MM.1S (cell line): Measurements from ENCODE around the gene FYN.

ENCODE experiments used
- DNase-seq: peaks from one replicate; pipeline ENCODE4 v3.0.0-alpha.2; 2015
- H2AFZ ChIP-seq: fragments of 300-600 bp; sonication (generic); 2 replicates; pipeline ENCODE4 v1.6.0; 2016; ENCODE audit warnings: antibody characterized with exemption, low read length
- H3F3A ChIP-seq: fragments of 300-600 bp; sonication (generic); 2 replicates; pipeline ENCODE4 v1.6.1; 2016; ENCODE audit warnings: mild to moderate bottlenecking, antibody characterized with exemption, low read length, moderate library complexity, mixed read lengths; ENCODE audit not compliant: insufficient read depth
- H3K27ac ChIP-seq: fragments of 300-600 bp; sonication (generic); 2 replicates; pipeline ENCODE4 v1.5.1; 2016; ENCODE audit warnings: mild to moderate bottlenecking, low read length
- H3K27me3 ChIP-seq: fragments of 300-600 bp; sonication (generic); replicated peaks from 2 replicates; pipeline ENCODE4 v1.6.0; 2016; ENCODE audit warnings: low read length; ENCODE audit not compliant: insufficient read depth
- H3K36me3 ChIP-seq: fragments of 300-600 bp; sonication (generic); replicated peaks from 2 replicates; pipeline ENCODE4 v1.6.1; 2016; ENCODE audit warnings: mild to moderate bottlenecking, low read length, mixed read lengths; ENCODE audit not compliant: insufficient read depth
- H3K4me1 ChIP-seq: fragments of 300-600 bp; sonication (generic); 2 replicates; pipeline ENCODE4 v1.6.1; 2016; ENCODE audit warnings: low read length, mixed read lengths
- H3K4me2 ChIP-seq: fragments of 300-600 bp; sonication (generic); 2 replicates; pipeline ENCODE4 v1.6.0; 2016; ENCODE audit warnings: low read depth, low read length
- H3K4me3 ChIP-seq: fragments of 300-600 bp; sonication (generic); 2 replicates; pipeline ENCODE4 v1.5.1; 2016; ENCODE audit warnings: low read length, mixed read lengths
- H3K79me2 ChIP-seq: fragments of 300-600 bp; sonication (generic); 2 replicates; pipeline ENCODE4 v1.6.1; 2016; ENCODE audit warnings: mixed run types, low read length, mixed read lengths
- H3K9ac ChIP-seq: fragments of 300-600 bp; sonication (generic); 2 replicates; pipeline ENCODE4 v1.6.1; 2016; ENCODE audit warnings: low read length, mixed read lengths
- H3K9me2 ChIP-seq: fragments of 300-600 bp; sonication (generic); replicated peaks from 2 replicates; pipeline ENCODE4 v1.6.1; 2016; ENCODE audit warnings: mild to moderate bottlenecking, low read length, mixed read lengths; ENCODE audit not compliant: insufficient read depth
- H3K9me3 ChIP-seq: fragments of 300-600 bp; sonication (generic); replicated peaks from 2 replicates; pipeline ENCODE4 v1.6.1; 2016; ENCODE audit warnings: mild to moderate bottlenecking, low read length, mixed read lengths; ENCODE audit not compliant: insufficient read depth
- H4K20me1 ChIP-seq: fragments of 300-600 bp; sonication (generic); 2 replicates; pipeline ENCODE4 v1.6.1; 2016; ENCODE audit warnings: mild to moderate bottlenecking, low read length, moderate library complexity, mixed read lengths; ENCODE audit not compliant: insufficient read depth
- CTCF ChIP-seq: fragments of 300-600 bp; sonication (generic); IDR thresholded peaks from 2 replicates; pipeline ENCODE4 v1.5.1; 2016; ENCODE audit warnings: antibody characterized with exemption, low read length, mixed read lengths
- EZH2 ChIP-seq: fragments of 300-600 bp; sonication (generic); optimal IDR thresholded peaks from 2 replicates; pipeline ENCODE3; 2017; ENCODE audit warnings: low read depth, mild to moderate bottlenecking, antibody characterized with exemption, low read length, mixed read lengths
- EZH2phosphoT487 ChIP-seq: fragments of 300-600 bp; sonication (generic); IDR thresholded peaks from 2 replicates; pipeline ENCODE4 v1.6.1; 2018; ENCODE audit warnings: antibody characterized with exemption, low read length

FYN gene

DNA sequence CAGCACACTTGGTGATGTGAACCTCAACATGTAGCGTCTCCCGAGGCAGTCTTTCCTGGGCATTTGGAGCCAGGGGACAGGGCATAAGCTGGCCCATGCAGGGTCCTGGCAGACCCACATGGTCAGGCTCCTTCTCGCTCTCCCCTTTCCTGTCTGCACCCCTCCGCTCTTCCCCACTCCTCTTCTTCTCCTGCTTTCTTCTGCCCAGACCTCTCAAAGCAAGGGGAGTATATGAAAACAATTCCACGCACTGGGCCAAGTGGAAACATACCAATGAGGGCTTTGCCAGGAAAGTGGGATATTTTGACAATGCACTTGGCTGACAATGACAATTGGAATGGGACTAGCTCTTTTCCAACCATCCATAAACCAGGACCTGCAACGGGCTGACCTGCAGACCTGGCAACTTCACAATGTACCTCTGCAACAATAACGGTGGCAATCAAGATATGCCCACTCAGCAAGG, 208.7 kb downstream of the FYN start:
- Histone ChIP-seq H3K9ac (no peak overlapping the region), H3K36me3 (no peaks in the 10 kb centered on the region), H3K4me3 (no peak overlapping the region), H3K4me1 (no peaks in the 10 kb centered on the region), H2AFZ (no peak overlapping the region), H3K9me3 (no peaks in the 10 kb centered on the region), H3F3A (no peaks in the 10 kb centered on the region), H3K9me2 (no peaks in the 10 kb centered on the region), H3K27me3 (no peaks in the 10 kb centered on the region), H3K4me2 (no peak overlapping the region), H4K20me1 (no peaks in the 10 kb centered on the region), H3K27ac (no peak overlapping the region), H3K79me2 (no peaks in the 10 kb centered on the region)
- DNase-seq: no peak
- TF ChIP-seq CTCF (no peak), EZH2phosphoT487 (no peak), EZH2 (no peak)

- H3K79me2 ChIP-seq: no peaks in the 10 kb centered on the region
- TF ChIP-seq CTCF (no peak), EZH2phosphoT487 (no peak), EZH2 (no peak)
- no peaks in the 10 kb centered on the region for H3K36me3 ChIP-seq
- no peak overlapping the region for H3K27ac ChIP-seq
- no peaks in the 10 kb centered on the region for H3K4me1 ChIP-seq
- no peak for DNase-seq
- H3K9me3 ChIP-seq: no peaks in the 10 kb centered on the region
- H3K4me2 ChIP-seq: no peak overlapping the region
- no peak overlapping the region for H2AFZ ChIP-seq
- H3K9ac ChIP-seq: no peak overlapping the region
- H3F3A ChIP-seq: no peaks in the 10 kb centered on the region
- H3K4me3 ChIP-seq: no peak overlapping the region
- H3K9me2 ChIP-seq: no peaks in the 10 kb centered on the region
- H4K20me1 ChIP-seq: no peaks in the 10 kb centered on the region
- no peaks in the 10 kb centered on the region for H3K27me3 ChIP-seq
These were observed 209.3 kb downstream of the FYN start for GRCh38 chr6:111663692-111664564.

GRCh38 chr6:111662794-111663593, 210.3 kb downstream of the FYN start:
- Histone ChIP-seq H3K36me3 (no peaks in the 10 kb centered on the region), H4K20me1 (no peaks in the 10 kb centered on the region), H3K4me3 (no peak overlapping the region), H3K27me3 (no peaks in the 10 kb centered on the region), H3F3A (no peaks in the 10 kb centered on the region), H3K27ac (no peak overlapping the region), H3K9me2 (no peaks in the 10 kb centered on the region), H3K4me2 (no peak overlapping the region), H2AFZ (no peak overlapping the region), H3K9me3 (no peaks in the 10 kb centered on the region), H3K9ac (no peak overlapping the region), H3K79me2 (no peaks in the 10 kb centered on the region), H3K4me1 (no peaks in the 10 kb centered on the region)
- no peak for TF ChIP-seq EZH2phosphoT487
- no peak for TF ChIP-seq CTCF
- DNase-seq: no peak
